Adipocyte (in vitro differentiated cells): ENCODE data around the gene CCDC137.
A peak's percentile ranks its signal among the peaks of the same experiment; 100 is the strongest.

Experiments
- DNase-seq: peaks from one replicate; pipeline ENCODE4 v3.0.0-alpha.2; 2015; ENCODE audit warnings: low read depth
- H3K27me3 ChIP-seq: replicated peaks from 2 replicates; pipeline ENCODE4 v1.7.0; 2013; ENCODE audit warnings: mild to moderate bottlenecking, low read length, moderate library complexity; ENCODE audit not compliant: control insufficient read depth, insufficient read depth
- H3K36me3 ChIP-seq: 2 replicates; pipeline ENCODE4 v1.7.0; 2013; ENCODE audit warnings: low read length, mild to moderate bottlenecking, moderate library complexity; ENCODE audit not compliant: control insufficient read depth, insufficient read depth, severe bottlenecking
- H3K4me1 ChIP-seq: 2 replicates; pipeline ENCODE4 v1.7.0; 2013; ENCODE audit warnings: mild to moderate bottlenecking, low read length, moderate library complexity; ENCODE audit not compliant: control insufficient read depth, insufficient read depth
- H3K4me3 ChIP-seq: 2 replicates; pipeline ENCODE4 v1.7.0; 2013; ENCODE audit warnings: mild to moderate bottlenecking, low read length, moderate library complexity
- H3K9ac ChIP-seq: 2 replicates; pipeline ENCODE4 v1.7.0; 2013; ENCODE audit warnings: mild to moderate bottlenecking, low read length, moderate library complexity
- H3K9me3 ChIP-seq: 2 replicates; pipeline ENCODE4 v1.7.0; 2013; ENCODE audit warnings: mild to moderate bottlenecking, low read length, moderate library complexity; ENCODE audit not compliant: control insufficient read depth

Gene CCDC137

DNA sequence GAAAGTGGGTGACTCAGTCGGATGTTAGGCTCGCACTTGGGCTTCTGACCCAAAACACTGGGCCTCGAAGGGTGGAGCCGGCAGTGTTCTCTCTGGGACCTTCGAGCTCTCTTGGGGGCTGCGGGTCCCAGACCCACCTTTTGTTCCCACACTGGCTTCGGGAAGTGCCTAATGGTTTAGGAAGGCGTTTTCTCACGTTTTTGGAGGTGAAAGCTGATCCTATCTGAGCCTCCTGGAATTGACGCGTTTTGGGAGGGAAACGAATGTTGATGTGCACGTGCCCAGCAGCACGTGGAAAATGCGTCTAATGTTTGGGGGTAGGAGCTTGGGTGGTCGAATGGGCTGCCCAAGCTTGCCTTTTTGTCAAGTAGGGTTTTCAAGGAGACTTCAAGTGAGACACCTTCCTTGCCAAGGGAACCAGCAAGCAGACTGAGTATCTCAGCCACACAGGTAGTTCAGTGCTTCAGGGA, 17.9 kb downstream of the CCDC137 start:
- Histone ChIP-seq H3K9me3 (no peaks in the 10 kb centered on the region), H3K36me3 (peaks cover 38% of the 10 kb centered on the region), H3K4me3 (peak overlapping the region; percentile 89), H3K4me1 (peaks cover 27% of the 10 kb centered on the region), H3K27me3 (no peaks in the 10 kb centered on the region), H3K9ac (peak overlapping the region; percentile 90)
- DNase-seq: peak; percentile 87

DNA sequence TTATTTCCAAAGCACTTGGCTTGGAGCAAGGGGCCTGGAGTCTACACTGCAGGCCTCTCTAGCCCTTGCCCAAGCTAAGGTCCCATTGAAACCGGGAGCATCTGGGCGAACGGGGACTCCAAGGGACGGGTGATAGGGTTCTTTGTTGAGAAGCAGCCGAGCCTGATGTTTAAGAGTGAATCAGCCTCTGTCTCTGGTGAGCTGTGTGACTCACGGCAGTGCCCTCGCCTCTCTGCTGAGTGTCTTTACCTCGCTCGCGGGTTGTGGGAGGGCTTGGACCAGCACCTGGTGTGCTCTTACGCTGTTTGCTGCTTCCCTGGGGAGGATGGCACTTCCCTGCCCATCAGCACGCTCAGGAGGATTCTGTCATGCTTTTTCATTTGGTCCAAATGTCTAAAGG, 18.6 kb downstream of the CCDC137 start:
- Histone ChIP-seq H3K9ac (peak overlapping the region; percentile 90), H3K36me3 (peaks cover 45% of the 10 kb centered on the region), H3K4me1 (peaks cover 27% of the 10 kb centered on the region), H3K27me3 (no peaks in the 10 kb centered on the region), H3K4me3 (peak overlapping the region; percentile 89), H3K9me3 (no peaks in the 10 kb centered on the region)
- peak; percentile 64 for DNase-seq

DNA sequence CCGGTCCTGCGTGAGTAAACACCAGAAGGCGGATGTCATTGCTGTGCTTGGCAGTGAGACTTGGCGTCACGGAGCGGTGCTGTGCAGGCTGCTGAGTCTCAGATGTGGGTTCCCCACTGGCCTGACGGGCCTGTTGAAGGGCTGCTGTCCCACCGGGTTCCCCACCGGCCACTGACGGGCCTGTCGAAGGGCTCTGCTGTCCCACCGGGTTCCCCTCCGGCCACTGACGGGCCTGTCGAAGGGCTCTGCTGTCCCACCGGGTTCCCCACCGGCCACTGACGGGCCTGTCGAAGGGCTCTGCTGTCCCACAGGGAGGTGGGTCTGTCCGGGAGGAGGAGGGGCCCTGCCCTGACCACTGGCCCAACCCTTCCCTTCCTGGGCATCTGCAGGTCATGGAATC, 20.1 kb downstream of the CCDC137 start:
- no peak for DNase-seq
- Histone ChIP-seq H3K27me3 (no peaks in the 10 kb centered on the region), H3K9ac (no peak overlapping the region), H3K36me3 (peaks cover 60% of the 10 kb centered on the region), H3K4me1 (peaks cover 27% of the 10 kb centered on the region), H3K4me3 (no peak overlapping the region), H3K9me3 (no peaks in the 10 kb centered on the region)

DNA sequence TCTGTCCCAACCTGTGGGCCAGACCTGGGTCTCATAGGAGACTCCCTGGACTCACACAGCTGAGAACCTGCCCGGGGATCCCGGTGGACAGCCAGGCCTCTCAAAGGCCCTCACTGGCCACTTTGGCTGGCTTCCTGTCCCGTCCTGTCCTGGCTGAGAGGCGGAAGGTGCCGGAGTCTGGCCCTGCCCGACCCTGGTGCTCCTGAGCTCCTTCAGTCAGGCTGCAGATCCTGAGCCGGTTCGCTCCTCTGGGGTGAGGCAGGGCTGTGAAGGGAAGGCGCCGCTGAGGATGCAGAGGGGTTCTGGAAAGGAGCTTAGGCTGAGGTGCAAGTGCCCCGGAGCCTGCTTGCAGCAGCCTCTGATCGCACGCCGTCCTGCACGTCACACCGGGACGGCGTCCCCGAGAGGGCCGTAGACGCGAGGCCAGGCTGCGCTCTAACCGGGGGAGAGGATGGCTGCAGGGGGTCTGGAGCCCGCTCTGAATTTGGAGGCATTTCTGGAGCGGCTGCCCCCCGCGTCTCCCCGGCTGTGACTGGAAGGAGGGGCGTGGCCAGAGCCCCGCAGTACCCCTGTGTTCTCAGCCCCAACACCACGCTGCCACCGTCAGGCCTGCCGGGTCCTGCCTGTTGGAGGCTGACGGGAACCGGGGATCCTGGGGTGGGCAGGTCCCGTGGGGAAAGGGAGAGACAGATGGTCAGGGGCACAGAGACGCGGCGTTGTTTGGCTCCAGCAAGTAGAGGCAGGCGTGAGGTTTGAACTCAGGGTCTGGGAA, 21.4 kb downstream of the CCDC137 start:
- no peak for DNase-seq
- H3K9me3 ChIP-seq: no peaks in the 10 kb centered on the region
- peaks cover 71% of the 10 kb centered on the region for H3K36me3 ChIP-seq
- no peaks in the 10 kb centered on the region for H3K27me3 ChIP-seq
- H3K4me3 ChIP-seq: no peak overlapping the region
- H3K4me1 ChIP-seq: peaks cover 14% of the 10 kb centered on the region
- no peak overlapping the region for H3K9ac ChIP-seq

DNA sequence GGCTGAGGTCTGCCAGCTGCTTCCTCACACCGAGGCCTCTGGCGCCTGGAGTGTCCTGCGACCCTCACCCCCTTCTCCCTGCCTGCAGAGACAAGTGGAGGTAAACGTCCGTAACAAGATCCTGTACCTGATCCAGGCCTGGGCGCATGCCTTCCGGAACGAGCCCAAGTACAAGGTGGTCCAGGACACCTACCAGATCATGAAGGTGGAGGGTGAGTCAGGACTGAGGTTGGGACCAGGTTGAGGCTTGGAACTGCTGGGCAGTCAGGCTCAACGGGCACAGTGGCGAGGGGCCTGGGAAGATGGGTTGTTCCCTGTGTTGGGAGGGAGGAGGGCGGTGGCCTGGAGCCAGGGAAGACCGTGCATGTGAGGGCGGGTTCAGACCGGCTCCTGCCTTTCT, 22.1 kb downstream of the CCDC137 start:
- H3K4me3 ChIP-seq: no peak overlapping the region
- H3K4me1 ChIP-seq: peaks cover 13% of the 10 kb centered on the region
- DNase-seq: no peak
- H3K9me3 ChIP-seq: no peaks in the 10 kb centered on the region
- no peaks in the 10 kb centered on the region for H3K27me3 ChIP-seq
- H3K36me3 ChIP-seq: peaks cover 77% of the 10 kb centered on the region
- no peak overlapping the region for H3K9ac ChIP-seq

DNA sequence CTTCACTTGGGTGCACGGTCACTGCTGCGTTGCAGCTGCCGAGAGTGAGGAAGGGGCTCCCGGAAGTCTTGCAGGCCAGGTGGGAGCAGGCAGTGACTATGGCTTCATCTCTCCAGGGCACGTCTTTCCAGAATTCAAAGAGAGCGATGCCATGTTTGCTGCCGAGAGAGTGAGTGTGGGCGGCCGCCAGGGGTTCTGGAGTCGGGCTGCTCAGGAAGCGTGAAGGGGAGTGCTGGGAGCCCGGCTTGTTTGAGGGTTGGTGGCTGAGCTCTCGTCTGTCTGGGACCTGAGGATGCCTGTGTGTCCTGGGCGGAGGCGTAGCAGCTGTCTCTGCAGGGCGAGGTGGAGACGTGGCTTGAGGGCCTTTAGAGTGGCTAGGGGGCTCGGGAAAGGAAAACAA, 23.5 kb downstream of the CCDC137 start:
- H3K27me3 ChIP-seq: no peaks in the 10 kb centered on the region
- H3K36me3 ChIP-seq: peaks cover 91% of the 10 kb centered on the region
- no peak overlapping the region for H3K9ac ChIP-seq
- H3K9me3 ChIP-seq: no peaks in the 10 kb centered on the region
- H3K4me1 ChIP-seq: peaks cover 6% of the 10 kb centered on the region
- no peak overlapping the region for H3K4me3 ChIP-seq
- no peak for DNase-seq

DNA sequence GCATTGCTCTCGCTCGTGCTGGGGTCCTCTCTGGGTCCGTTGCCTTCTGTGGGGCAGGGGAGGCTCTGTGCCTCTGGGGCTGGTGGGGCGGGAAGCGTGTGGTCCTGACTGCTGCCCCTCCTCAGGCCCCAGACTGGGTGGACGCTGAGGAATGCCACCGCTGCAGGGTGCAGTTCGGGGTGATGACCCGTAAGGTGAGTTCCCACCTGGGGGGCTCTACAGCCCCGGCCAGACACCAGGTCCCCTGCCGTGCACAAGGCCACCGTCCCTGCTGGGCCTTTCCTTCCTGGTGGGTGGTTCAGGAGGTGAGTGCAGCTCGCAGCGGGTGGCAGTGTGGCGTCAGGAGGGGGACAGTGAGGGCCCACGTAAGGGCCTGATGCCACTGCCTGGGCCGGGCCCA, 24.0 kb downstream of the CCDC137 start:
- H3K4me1 ChIP-seq: peaks cover 1% of the 10 kb centered on the region
- DNase-seq: no peak
- H3K36me3 ChIP-seq: peaks cover 96% of the 10 kb centered on the region
- no peak overlapping the region for H3K4me3 ChIP-seq
- H3K27me3 ChIP-seq: no peaks in the 10 kb centered on the region
- H3K9me3 ChIP-seq: no peaks in the 10 kb centered on the region
- no peak overlapping the region for H3K9ac ChIP-seq

DNA sequence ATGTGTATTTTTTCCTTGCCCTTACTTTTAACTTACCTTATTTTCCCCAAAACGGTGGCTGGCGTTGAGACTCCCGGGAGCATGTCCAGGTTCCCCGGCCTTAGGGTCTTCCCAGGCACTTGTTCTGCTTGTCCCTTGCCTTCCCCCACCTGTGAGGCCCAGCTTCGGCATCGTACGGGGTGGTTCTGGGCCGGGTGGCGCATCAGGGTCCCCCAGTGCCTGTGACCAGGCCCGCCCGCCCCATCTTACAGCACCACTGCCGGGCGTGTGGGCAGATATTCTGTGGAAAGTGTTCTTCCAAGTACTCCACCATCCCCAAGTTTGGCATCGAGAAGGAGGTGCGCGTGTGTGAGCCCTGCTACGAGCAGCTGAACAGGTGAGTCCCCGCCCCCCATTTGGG, 24.7 kb downstream of the CCDC137 start:
- no peak overlapping the region for H3K4me3 ChIP-seq
- no peaks in the 10 kb centered on the region for H3K9me3 ChIP-seq
- H3K36me3 ChIP-seq: peaks cover 97% of the 10 kb centered on the region
- no peak for DNase-seq
- H3K4me1 ChIP-seq: no peaks in the 10 kb centered on the region
- no peaks in the 10 kb centered on the region for H3K27me3 ChIP-seq
- H3K9ac ChIP-seq: no peak overlapping the region

DNA sequence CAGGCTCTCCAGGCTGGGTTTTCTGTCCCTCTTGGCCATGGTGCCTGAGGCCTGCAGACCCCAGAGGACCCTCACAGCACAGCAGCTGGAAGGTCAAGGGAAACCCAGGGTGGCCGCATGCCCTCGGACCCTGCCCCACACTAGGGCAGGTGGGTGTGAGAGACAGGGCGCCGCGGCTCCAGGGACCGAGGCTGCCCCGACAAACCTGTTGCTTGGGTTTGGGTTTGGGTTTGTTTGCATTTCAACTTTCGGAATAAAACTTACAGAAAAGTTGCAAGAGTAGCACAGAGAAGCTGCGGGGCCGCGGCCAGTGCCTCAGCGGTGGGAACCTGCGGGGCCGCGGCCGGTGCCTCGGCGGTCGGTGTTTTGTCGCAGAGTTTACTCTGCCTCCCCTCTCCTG, 25.1 kb downstream of the CCDC137 start:
- no peak overlapping the region for H3K9ac ChIP-seq
- peaks cover 97% of the 10 kb centered on the region for H3K36me3 ChIP-seq
- H3K4me3 ChIP-seq: no peak overlapping the region
- no peak for DNase-seq
- H3K9me3 ChIP-seq: no peaks in the 10 kb centered on the region
- no peaks in the 10 kb centered on the region for H3K27me3 ChIP-seq
- H3K4me1 ChIP-seq: no peaks in the 10 kb centered on the region

DNA sequence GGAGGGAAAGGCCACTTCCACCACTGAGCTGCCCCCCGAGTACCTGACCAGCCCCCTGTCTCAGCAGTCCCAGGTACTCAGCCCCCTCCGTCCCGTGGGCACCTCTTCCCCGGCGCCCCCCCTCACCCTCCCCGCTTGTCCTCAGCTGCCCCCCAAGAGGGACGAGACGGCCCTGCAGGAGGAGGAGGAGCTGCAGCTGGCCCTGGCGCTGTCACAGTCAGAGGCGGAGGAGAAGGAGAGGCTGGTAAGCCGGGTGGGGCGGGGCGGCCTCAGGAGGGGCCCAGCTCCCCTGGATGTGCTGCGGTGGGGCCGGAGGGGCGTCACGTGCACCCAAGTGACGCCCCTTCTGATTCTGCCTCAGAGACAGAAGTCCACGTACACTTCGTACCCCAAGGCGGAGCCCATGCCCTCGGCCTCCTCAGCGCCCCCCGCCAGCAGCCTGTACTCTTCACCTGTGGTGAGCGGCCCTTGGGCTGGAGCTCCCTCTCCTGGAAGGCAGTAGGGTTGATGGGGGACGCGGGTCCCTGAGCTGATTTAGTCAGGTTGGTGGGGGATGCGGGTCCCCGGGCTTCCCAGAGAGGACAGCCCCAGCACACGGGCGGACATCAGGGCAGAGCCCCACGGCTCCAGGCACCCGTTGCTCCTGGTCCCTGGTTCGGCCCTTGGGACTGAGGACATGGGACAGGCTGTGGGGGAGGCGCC, 27.1 kb downstream of the CCDC137 start:
- no peaks in the 10 kb centered on the region for H3K27me3 ChIP-seq
- H3K4me1 ChIP-seq: no peaks in the 10 kb centered on the region
- DNase-seq: no peak
- no peaks in the 10 kb centered on the region for H3K9me3 ChIP-seq
- peaks cover 97% of the 10 kb centered on the region for H3K36me3 ChIP-seq
- H3K9ac ChIP-seq: no peak overlapping the region
- no peak overlapping the region for H3K4me3 ChIP-seq

DNA sequence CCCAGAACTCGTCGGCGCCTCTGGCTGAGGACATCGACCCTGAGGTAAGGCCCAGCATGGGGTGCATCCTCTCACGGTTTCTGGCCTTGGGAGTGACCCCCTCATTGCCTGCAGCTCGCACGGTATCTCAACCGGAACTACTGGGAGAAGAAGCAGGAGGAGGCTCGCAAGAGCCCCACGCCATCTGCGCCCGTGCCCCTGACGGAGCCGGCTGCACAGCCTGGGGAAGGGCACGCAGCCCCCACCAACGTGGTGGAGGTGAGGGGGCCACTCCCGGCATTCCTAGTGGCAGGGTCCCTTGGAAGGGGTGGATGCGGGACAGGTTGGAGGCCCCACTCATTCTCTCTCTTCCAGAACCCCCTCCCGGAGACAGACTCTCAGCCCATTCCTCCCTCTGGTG, 28.3 kb downstream of the CCDC137 start:
- DNase-seq: no peak
- Histone ChIP-seq H3K4me1 (no peaks in the 10 kb centered on the region), H3K4me3 (no peak overlapping the region), H3K36me3 (peaks cover 96% of the 10 kb centered on the region), H3K9ac (no peak overlapping the region), H3K27me3 (no peaks in the 10 kb centered on the region), H3K9me3 (no peaks in the 10 kb centered on the region)
